HepG2 (cell line): ENCODE data around the gene RNGTT. TPM values are rescaled to one million over a fixed set of nuclear protein-coding genes. Genes with fewer than 3 reads are reported as not detected.

Source experiments
- ATAD3A ChIP-seq: sonication (generic); formaldehyde crosslinking; IDR thresholded peaks from 2 replicates; pipeline ENCODE4 v1.4.0; 2020; ENCODE audit warnings: missing genetic modification reagents
- CHCHD3 ChIP-seq: sonication (generic); formaldehyde crosslinking; IDR thresholded peaks from 2 replicates; pipeline ENCODE4 v1.8.0; 2022; ENCODE audit warnings: mild to moderate bottlenecking, missing genetic modification reagents, moderate library complexity
- ETV5 ChIP-seq: IDR thresholded peaks from 2 replicates; pipeline ENCODE4 v1.6.1; 2018; ENCODE audit warnings: missing biosample characterization, missing genetic modification reagents, inconsistent platforms, borderline replicate concordance
- HMG20A ChIP-seq: IDR thresholded peaks from 2 replicates; pipeline ENCODE4 v1.6.1; 2016; ENCODE audit warnings: borderline replicate concordance
- ISX ChIP-seq: sonication (generic); formaldehyde crosslinking; conservative IDR thresholded peaks from 2 replicates; pipeline ENCODE4 v1.5.0; 2020; ENCODE audit warnings: missing genetic modification reagents
- JUN ChIP-seq: sonication (generic); formaldehyde crosslinking; IDR thresholded peaks from 2 replicates; pipeline ENCODE4 v1.4.0; 2020; ENCODE audit warnings: mild to moderate bottlenecking, missing genetic modification reagents
- PAX8 ChIP-seq: sonication (generic); formaldehyde crosslinking; IDR thresholded peaks from 2 replicates; pipeline ENCODE4 v1.8.0; 2022; ENCODE audit warnings: mild to moderate bottlenecking, missing genetic modification reagents, borderline replicate concordance
- SRSF1 ChIP-seq: fragments of 200-400 bp; formaldehyde crosslinking; optimal IDR thresholded peaks from 2 replicates; pipeline ENCODE3; 2017; ENCODE audit warnings: mild to moderate bottlenecking, low read depth, low read length, moderate library complexity
- SRY ChIP-seq: sonication (generic); formaldehyde crosslinking; IDR thresholded peaks from 2 replicates; pipeline ENCODE4 v1.8.0; 2022; ENCODE audit warnings: mild to moderate bottlenecking, missing genetic modification reagents
- STAT5B ChIP-seq: sonication (generic); formaldehyde crosslinking; IDR thresholded peaks from 2 replicates; pipeline ENCODE4 v1.4.0; 2020; ENCODE audit warnings: missing genetic modification reagents
- ZBTB4 ChIP-seq: sonication (generic); formaldehyde crosslinking; IDR thresholded peaks from 2 replicates; pipeline ENCODE4 v1.4.0; 2020; ENCODE audit warnings: missing genetic modification reagents, mild to moderate bottlenecking, borderline replicate concordance
- ZFYVE20 ChIP-seq: sonication (generic); formaldehyde crosslinking; IDR thresholded peaks from 2 replicates; pipeline ENCODE4 v1.8.0; 2023; ENCODE audit warnings: low read depth, mild to moderate bottlenecking, moderate library complexity, missing genetic modification reagents, borderline replicate concordance
- ZNF276 ChIP-seq: sonication (generic); formaldehyde crosslinking; IDR thresholded peaks from 2 replicates; pipeline ENCODE4 v1.4.0; 2020; ENCODE audit warnings: mild to moderate bottlenecking, low read depth, missing genetic modification reagents
- ZNF468 ChIP-seq: sonication (generic); formaldehyde crosslinking; IDR thresholded peaks from 2 replicates; pipeline ENCODE4 v1.8.0; 2022; ENCODE audit warnings: mild to moderate bottlenecking, moderate library complexity, missing genetic modification reagents
- polyA plus RNA-seq, 8 experiments: library from polyadenylated mRNA; depleted of rRNA in 3 of 8; stranded (reverse) in 7 of 8; unstranded in 1 of 8; fragments of >200 nt; fragmentation: Illumina TruSeq in 4 of 8; extraction: Trizol in 4 of 8; gene quantifications; 2 replicates each; pipeline versions ENCODE4 v1.2.1 to v1.2.3, GENCODE V29; 2011 to 2016; ENCODE audit warnings: low read depth in 4 of 8, missing spikeins in 1 of 8, mixed read lengths in 1 of 8; ENCODE audit not compliant: insufficient read depth in 1 of 8
- total RNA-seq, 5 experiments: library from RNA; depleted of rRNA; stranded (reverse); fragments of >200 nt; fragmentation: Illumina TruSeq; extraction: Trizol; gene quantifications; 2 replicates each; pipeline ENCODE4 v1.2.3, GENCODE V29; 2016; ENCODE audit warnings: low read depth in 1 of 5
- TF ChIP-seq, protein P1 (sequence below): sonication (generic); formaldehyde crosslinking; conservative IDR thresholded peaks from 2 replicates; pipeline ENCODE4 v1.8.1; 2023; ENCODE audit warnings: missing genetic modification reagents
- TF ChIP-seq, protein P2 (sequence below): sonication (generic); formaldehyde crosslinking; IDR thresholded peaks from 2 replicates; pipeline ENCODE4 v1.4.0; 2020; ENCODE audit warnings: mild to moderate bottlenecking, missing genetic modification reagents
- TF ChIP-seq, protein P3 (sequence below): conservative IDR thresholded peaks from 2 replicates; pipeline ENCODE4 v1.6.1; 2018; ENCODE audit warnings: missing genetic modification reagents

Gene RNGTT
- total and polyA plus RNA-seq, 2 of the 13 experiments (the other 11 are each of a cell fraction or from before 2014, with no cell fraction given), result 6.0 to 22.6 TPM

- TF ChIP-seq ZNF276 (CRISPR knock-in tag) (no peak), ZBTB4 (CRISPR knock-in tag) (no peak), CHCHD3 (CRISPR knock-in tag) (no peak), JUN (CRISPR knock-in tag) (no peak; the same call in 1 of the 2 replicates), PAX8 (CRISPR knock-in tag) (no peak), ETV5 (peak; percentile 81), ZFYVE20 (CRISPR knock-in tag) (no peak), ATAD3A (CRISPR knock-in tag) (no peak), STAT5B (CRISPR knock-in tag) (no peak), SRSF1 (peak; percentile 78), SRY (CRISPR knock-in tag) (0 out of 2 replicates have a peak, but pooled peaks have one; percentile 66), HMG20A (CRISPR knock-in tag) (no peak; the same call in 1 of the 2 replicates), ZNF468 (CRISPR knock-in tag) (no peak), ISX (CRISPR knock-in tag) (no peak)
- TF ChIP-seq, protein P1, sequence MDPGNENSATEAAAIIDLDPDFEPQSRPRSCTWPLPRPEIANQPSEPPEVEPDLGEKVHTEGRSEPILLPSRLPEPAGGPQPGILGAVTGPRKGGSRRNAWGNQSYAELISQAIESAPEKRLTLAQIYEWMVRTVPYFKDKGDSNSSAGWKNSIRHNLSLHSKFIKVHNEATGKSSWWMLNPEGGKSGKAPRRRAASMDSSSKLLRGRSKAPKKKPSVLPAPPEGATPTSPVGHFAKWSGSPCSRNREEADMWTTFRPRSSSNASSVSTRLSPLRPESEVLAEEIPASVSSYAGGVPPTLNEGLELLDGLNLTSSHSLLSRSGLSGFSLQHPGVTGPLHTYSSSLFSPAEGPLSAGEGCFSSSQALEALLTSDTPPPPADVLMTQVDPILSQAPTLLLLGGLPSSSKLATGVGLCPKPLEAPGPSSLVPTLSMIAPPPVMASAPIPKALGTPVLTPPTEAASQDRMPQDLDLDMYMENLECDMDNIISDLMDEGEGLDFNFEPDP (CRISPR knock-in tag), result 0 out of 2 replicates have a peak, but pooled peaks have one; percentile 90
- TF ChIP-seq, protein P2, sequence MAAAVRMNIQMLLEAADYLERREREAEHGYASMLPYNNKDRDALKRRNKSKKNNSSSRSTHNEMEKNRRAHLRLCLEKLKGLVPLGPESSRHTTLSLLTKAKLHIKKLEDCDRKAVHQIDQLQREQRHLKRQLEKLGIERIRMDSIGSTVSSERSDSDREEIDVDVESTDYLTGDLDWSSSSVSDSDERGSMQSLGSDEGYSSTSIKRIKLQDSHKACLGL (CRISPR knock-in tag), result no peak
- TF ChIP-seq, protein P3, sequence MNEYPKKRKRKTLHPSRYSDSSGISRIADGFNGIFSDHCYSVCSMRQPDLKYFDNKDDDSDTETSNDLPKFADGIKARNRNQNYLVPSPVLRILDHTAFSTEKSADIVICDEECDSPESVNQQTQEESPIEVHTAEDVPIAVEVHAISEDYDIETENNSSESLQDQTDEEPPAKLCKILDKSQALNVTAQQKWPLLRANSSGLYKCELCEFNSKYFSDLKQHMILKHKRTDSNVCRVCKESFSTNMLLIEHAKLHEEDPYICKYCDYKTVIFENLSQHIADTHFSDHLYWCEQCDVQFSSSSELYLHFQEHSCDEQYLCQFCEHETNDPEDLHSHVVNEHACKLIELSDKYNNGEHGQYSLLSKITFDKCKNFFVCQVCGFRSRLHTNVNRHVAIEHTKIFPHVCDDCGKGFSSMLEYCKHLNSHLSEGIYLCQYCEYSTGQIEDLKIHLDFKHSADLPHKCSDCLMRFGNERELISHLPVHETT (CRISPR knock-in tag), result peak; percentile 35; the same call in 1 of the 2 replicates
Measured at GRCh38 chr6:88963139-88964090, at the start of gene RNGTT (continued).
